AG09319 (cell line): Measurements from ENCODE around the gene RSPH1.

Experiments used
- DNase-seq: peaks from one replicate; pipeline ENCODE4 v3.0.0-alpha.2; 2010; ENCODE audit warnings: low read depth; ENCODE audit errors: extremely low read depth
- TF ChIP-seq, protein P1 (sequence below): IDR thresholded peaks from 2 replicates; pipeline ENCODE4 v1.5.1; 2011; ENCODE audit warnings: low read depth, mild to moderate bottlenecking, inconsistent platforms, low read length, moderate library complexity

Gene RSPH1

DNA sequence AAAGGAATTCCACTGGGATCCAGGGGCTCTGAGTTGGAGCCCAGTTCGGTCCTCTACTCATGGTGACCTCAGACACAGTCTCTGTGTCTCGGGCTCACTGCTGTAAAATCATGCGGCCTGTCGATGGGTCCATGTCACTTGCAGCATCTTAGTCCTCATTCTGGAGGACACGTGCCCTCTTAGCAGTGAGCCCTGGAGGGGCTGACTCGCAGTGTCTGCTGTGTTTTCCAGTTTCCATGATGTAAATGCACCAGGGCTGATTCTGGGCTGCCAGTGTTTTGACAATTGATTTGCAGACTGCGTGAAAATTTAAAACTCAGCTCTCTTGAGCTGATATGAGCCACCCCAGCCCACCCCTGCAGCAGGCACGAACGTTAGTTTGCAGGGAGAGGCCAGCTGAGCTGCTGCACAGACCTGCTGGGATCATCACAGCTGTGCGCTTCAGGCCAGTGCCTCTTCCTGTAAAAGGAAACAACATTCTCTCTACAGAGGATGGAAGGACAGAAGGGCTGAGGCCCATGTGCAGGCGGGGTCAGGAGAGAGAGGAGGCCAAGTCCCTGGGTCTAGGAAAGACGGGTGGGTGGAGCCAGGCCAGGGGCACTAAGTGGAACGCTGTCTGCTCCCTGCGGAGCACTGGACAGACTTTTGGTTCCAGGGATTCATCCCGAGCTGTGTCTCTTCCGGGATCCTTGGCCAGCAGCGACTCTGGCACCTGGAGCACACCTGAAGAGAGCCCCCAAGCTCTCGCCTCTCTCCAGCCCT is 42.6 kb downstream of the RSPH1 start:
- TF ChIP-seq, protein P1, sequence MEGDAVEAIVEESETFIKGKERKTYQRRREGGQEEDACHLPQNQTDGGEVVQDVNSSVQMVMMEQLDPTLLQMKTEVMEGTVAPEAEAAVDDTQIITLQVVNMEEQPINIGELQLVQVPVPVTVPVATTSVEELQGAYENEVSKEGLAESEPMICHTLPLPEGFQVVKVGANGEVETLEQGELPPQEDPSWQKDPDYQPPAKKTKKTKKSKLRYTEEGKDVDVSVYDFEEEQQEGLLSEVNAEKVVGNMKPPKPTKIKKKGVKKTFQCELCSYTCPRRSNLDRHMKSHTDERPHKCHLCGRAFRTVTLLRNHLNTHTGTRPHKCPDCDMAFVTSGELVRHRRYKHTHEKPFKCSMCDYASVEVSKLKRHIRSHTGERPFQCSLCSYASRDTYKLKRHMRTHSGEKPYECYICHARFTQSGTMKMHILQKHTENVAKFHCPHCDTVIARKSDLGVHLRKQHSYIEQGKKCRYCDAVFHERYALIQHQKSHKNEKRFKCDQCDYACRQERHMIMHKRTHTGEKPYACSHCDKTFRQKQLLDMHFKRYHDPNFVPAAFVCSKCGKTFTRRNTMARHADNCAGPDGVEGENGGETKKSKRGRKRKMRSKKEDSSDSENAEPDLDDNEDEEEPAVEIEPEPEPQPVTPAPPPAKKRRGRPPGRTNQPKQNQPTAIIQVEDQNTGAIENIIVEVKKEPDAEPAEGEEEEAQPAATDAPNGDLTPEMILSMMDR, result no peak
- DNase-seq, result no peak

DNA sequence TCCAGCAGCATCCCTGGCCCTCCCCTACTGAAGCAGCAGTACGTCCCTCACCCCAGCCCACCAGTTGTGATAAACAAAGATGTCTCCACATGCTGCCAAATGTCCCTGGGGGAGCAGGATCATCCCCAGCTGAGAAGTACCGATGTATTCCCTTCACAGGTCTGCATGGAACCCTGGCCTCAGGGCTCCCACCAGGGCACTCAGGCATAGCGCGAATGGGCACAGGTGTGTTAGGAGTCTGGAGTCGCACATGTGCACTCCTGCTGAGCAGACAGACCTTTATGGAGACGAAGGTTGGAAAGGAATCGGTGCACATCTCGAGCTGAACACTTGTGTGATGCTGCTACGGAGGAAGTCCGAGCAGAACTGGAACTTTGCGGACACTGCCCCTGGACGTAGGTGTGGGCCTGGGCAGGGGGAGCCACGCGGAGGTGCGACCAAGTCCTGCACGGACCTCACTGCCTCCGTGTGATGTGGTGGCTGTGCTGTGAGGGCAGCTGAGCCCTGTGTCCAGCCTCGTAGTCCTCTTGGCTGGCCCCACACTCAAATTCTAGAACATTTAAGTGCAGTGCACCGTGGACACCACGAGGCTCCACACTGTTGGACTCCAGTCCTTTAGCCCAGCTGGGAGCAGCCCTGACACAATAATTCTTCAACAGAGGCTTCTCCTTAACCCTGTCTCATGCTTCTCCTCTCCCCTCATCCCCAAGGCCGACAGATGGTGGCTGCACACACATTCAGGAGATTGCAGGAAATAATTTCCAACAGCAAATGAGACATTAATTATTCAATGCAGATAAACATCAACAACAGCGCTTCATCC is 43.4 kb downstream of the RSPH1 start:
- TF ChIP-seq, protein P1, result no peak
- no peak for DNase-seq

DNA sequence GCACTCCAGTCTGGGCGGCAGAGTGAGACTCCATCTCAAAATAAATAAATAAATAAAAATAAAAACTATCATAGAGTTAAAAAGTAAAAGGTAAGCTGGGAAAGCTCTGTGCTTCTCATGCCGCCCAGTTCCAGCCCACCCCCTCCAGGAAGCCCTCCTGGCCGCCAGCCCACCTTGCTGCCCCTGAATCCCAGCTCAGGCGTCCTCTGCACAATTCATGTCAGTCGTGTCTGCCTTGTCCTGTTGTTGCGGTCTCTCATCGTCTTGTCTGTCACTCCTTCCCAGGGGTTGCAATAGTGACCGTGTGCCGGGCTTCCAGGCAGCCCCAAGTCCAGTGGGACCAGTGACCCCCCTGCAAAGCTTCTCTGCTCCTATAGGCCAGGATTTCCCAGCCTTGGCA is 44.1 kb downstream of the RSPH1 start:
- TF ChIP-seq, protein P1, result no peak
- no peak for DNase-seq

DNA sequence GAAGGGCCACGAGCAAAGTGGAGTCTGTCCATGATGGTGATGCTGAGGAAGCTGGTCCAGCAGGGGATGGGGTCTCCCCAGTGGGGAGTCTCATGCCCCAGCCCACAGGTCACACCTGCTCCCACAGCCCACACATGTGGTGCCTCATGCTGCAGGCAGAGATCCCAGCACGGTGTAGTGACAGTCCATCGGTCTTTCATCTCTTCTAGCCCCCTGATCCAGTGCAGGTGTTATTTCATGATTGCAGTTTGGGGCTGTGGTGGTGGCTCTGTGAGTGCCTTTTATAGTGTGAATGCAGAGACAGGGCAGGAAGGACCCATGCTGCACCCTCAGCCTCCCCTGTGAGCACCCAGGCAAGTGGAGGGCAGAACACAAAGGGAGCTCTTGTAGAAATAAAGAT is 47.3 kb downstream of the RSPH1 start:
- TF ChIP-seq, protein P1, result no peak
- DNase-seq, result no peak

DNA sequence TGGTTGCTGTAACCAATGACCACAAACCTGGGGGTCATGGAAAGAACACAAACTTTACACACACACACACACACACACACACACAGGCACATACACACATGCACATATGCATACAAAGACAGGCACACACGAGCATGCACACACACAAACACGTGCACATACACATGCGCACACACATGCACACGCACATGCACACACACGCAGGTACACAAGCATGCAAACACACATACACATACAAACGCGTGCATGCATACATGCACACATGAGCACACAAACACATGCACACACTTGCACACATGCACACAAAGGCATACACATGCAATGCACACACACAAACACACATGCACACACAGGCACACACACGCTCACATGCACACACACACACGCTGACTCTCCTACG is 48.3 kb downstream of the RSPH1 start:
- DNase-seq, result no peak
- TF ChIP-seq, protein P1, result no peak

DNA sequence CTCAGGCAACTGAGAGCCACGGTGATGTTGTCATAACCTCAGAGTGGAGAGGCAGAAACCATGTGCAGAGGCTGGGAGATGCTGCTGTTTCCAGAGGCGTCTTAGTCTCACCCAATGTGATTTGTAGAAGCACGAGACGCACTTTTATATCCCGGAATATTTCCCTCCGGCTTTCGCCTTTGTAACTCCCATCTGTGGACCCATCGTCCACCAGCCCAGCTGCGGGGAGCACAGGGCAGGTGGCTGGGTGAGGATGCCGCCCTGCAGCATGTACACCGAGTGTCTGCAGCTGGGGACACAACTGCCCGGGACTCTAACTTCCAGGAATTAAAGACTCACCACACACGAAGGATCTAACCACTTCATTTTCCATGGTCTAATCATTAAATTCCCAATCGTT is 48.8 kb downstream of the RSPH1 start:
- DNase-seq, result no peak
- TF ChIP-seq, protein P1, result no peak

DNA sequence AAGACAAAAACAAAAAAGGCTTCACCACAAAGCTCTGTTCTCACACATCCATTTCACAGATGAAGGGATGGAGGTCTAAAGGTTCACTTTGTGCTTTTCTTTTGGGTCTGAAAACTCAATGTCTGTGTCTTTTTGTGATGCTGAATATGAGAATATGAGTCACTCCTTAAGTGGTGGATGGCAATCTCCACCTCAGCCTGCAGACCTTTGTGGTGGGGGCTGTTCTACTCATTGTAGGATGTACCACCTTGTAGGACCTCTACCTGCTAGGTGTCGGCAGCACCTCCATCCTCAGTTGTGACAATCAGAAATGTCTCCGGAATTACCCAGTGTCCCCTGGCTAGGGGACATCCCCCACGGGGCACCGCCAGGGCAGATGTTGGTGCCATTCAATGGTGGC is 49.5 kb downstream of the RSPH1 start:
- no peak for DNase-seq
- TF ChIP-seq, protein P1, result no peak
